CD4-positive, alpha-beta T cell (primary cell): ENCODE measurements around the gene SLC24A2. TPM values are rescaled to one million over a fixed set of nuclear protein-coding genes. Genes with fewer than 3 reads are reported as not detected.

Experiments
- ATAC-seq: fragments of 200-7000 bp; cut with Tn5 transposase; one replicate; pipeline ENCODE4 v1.10.0; 2022; ENCODE audit warnings: mild to moderate bottlenecking; ENCODE audit not compliant: poor library complexity
- CTCF ChIA-PET: fragments of 350-600 bp; sonication (Branson Sonifier 250); formaldehyde crosslinking; loops from one replicate; lab custom pipeline; 2021; ENCODE audit warnings: antibody characterized with exemption, inconsistent platforms; lab: Charles Lee
- POLR2A ChIA-PET: fragments of 350-600 bp; sonication (Branson Sonifier 250); formaldehyde crosslinking; loops from one replicate; lab custom pipeline; 2021; ENCODE audit warnings: antibody characterized with exemption, inconsistent platforms; lab: Charles Lee
- DNase-seq, 14 experiments: peaks; one replicate each; pipeline ENCODE4 v3.0.0-alpha.2; 2013 to 2020; ENCODE audit warnings: mixed read lengths in 2 of 14
- H3K27ac ChIP-seq, 2 donors: one replicate each; pipeline versions ENCODE4 v1.5.1 to v1.7.0; 2013; ENCODE audit warnings: low read length in 2 of 2, low read depth in 1 of 2, mild to moderate bottlenecking in 1 of 2
- H3K27me3 ChIP-seq, 2 experiments: 1 replicate in 1 of 2; 2 replicates in 1 of 2; pipeline versions ENCODE4 v1.6.1 to v1.7.0; 2013; ENCODE audit warnings: low read length in 2 of 2, control low read depth in 1 of 2, mild to moderate bottlenecking in 1 of 2, moderate library complexity in 1 of 2; ENCODE audit not compliant: insufficient read depth in 2 of 2, control insufficient read depth in 1 of 2
- H3K36me3 ChIP-seq: one replicate; pipeline ENCODE4 v1.6.1; 2013; ENCODE audit warnings: low read length, control low read depth; ENCODE audit not compliant: insufficient read depth
- H3K4me1 ChIP-seq: one replicate; pipeline ENCODE4 v1.6.1; 2013; ENCODE audit warnings: low read length, control low read depth; ENCODE audit not compliant: insufficient read depth
- H3K4me3 ChIP-seq: one replicate; pipeline ENCODE4 v1.5.1; 2013; ENCODE audit warnings: mild to moderate bottlenecking, low read length, moderate library complexity
- H3K9me3 ChIP-seq, 2 experiments: 1 replicate in 1 of 2; 2 replicates in 1 of 2; pipeline versions ENCODE4 v1.6.1 to v1.7.0; 2013; ENCODE audit warnings: low read length in 2 of 2, mild to moderate bottlenecking in 2 of 2, control low read depth in 1 of 2, moderate library complexity in 1 of 2; ENCODE audit not compliant: control insufficient read depth in 1 of 2, insufficient read depth in 1 of 2
- H3K27ac Mint-ChIP-seq: one replicate; pipeline ENCODE4 v1.8.0; 2020; ENCODE audit warnings: mixed read lengths
- H3K27me3 Mint-ChIP-seq: one replicate; pipeline ENCODE4 v1.8.0; 2021; ENCODE audit warnings: mixed read lengths
- H3K36me3 Mint-ChIP-seq: one replicate; pipeline ENCODE4 v1.8.0; 2021; ENCODE audit warnings: low read depth, mixed read lengths
- H3K4me1 Mint-ChIP-seq: one replicate; pipeline ENCODE4 v1.8.0; 2021; ENCODE audit warnings: low read depth, mixed read lengths
- H3K4me3 Mint-ChIP-seq: one replicate; pipeline ENCODE4 v1.8.0; 2020; ENCODE audit warnings: mild to moderate bottlenecking, mixed read lengths
- H3K9me3 Mint-ChIP-seq: one replicate; pipeline ENCODE4 v1.8.0; 2020; ENCODE audit warnings: mixed read lengths
- CTCF ChIP-seq: fragments of 200-600 bp; IDR thresholded peaks from one replicate; pipeline ENCODE4 v1.8.0; 2022; ENCODE audit warnings: antibody characterized with exemption, mild to moderate bottlenecking
- intact Hi-C, 2 experiments: fragments of 100-400 bp; cut with DNase I in 1 of 2; cut with micrococcal nuclease in 1 of 2; formaldehyde crosslinking; loops; one replicate each; pipeline versions ENCODE4 v1.15.1 to v1.9.0; 2023 to 2025; cut with DNase I, micrococcal nuclease
- total RNA-seq, 174 experiments: library from RNA in 2 of 174; stranded (reverse) in 2 of 174; gene quantifications; one replicate each; pipeline ENCODE4 v1.2.3 and lab custom pipeline; 2021 to 2026

SLC24A2 gene
- total RNA-seq, 2 experiments from 2014 or later, result not detected

DNA sequence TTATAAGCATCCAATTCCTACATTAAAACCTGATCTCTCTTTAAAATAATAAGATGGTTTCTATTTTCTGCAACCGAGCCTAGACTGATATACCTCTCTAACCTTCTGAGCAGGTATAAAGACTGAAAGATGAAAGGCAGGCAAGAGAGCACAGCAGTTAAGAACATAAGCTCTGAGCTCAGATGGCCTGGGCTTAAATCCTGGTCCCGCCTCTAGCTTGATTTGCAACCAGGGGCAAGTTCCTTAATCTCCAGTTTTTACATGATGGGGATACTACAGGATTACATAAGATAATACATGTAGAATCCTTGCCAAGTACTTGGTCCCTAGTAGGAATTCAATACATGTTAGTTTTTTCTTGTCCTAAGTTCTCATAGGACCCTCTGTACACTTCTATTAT is 33.9 kb downstream of the SLC24A2 start:
- no peaks in the 10 kb centered on the region for H3K9me3 ChIP-seq
- intact Hi-C loops, result no loop called here
- Mint-ChIP-seq H3K27me3 (peaks cover 6% of the 10 kb centered on the region), H3K27ac (no peak overlapping the region), H3K36me3 (no peaks in the 10 kb centered on the region), H3K4me1 (no peaks in the 10 kb centered on the region), H3K4me3 (no peak overlapping the region), H3K9me3 (no peaks in the 10 kb centered on the region)
- no peaks in the 10 kb centered on the region for H3K36me3 ChIP-seq
- DNase-seq, result no peak
- no peaks in the 10 kb centered on the region for H3K4me1 ChIP-seq
- no peak overlapping the region for H3K27ac ChIP-seq
- H3K4me3 ChIP-seq, result no peak overlapping the region
- POLR2A ChIA-PET, result no interaction called here
- CTCF ChIA-PET, result no interaction called here
- no peaks in the 10 kb centered on the region for H3K27me3 ChIP-seq
- ATAC-seq, result no peak
- TF ChIP-seq CTCF, result no peak

GRCh38 chr9:19748278-19749126 is 40.3 kb downstream of the SLC24A2 start:
- Histone ChIP-seq H3K4me3 (no peak overlapping the region), H3K9me3 (no peaks in the 10 kb centered on the region), H3K36me3 (no peaks in the 10 kb centered on the region), H3K4me1 (peaks cover 11% of the 10 kb centered on the region), H3K27me3 (no peaks in the 10 kb centered on the region), H3K27ac (no peak overlapping the region)
- ATAC-seq (no peak), DNase-seq (peak in 2 of 14 experiments; percentile 12 to 52)
- H3K27me3 Mint-ChIP-seq, result no peaks in the 10 kb centered on the region
- TF ChIP-seq CTCF, result no peak
- H3K36me3 Mint-ChIP-seq, result no peaks in the 10 kb centered on the region
- H3K4me3 Mint-ChIP-seq, result no peak overlapping the region
- intact Hi-C loops, result no loop called here
- no peaks in the 10 kb centered on the region for H3K9me3 Mint-ChIP-seq
- no peak overlapping the region for H3K27ac Mint-ChIP-seq
- CTCF ChIA-PET, result no interaction called here
- POLR2A ChIA-PET, result no interaction called here
- no peaks in the 10 kb centered on the region for H3K4me1 Mint-ChIP-seq

- no peak overlapping the region for H3K4me3 ChIP-seq
- intact Hi-C loops, result no loop called here
- no peak overlapping the region for H3K4me3 Mint-ChIP-seq
- ATAC-seq (no peak), DNase-seq (no peak)
- H3K27ac Mint-ChIP-seq, result no peak overlapping the region
- H3K9me3 ChIP-seq, result no peaks in the 10 kb centered on the region
- ChIA-PET POLR2A (no interaction called here), CTCF (no interaction called here)
- no peaks in the 10 kb centered on the region for H3K36me3 Mint-ChIP-seq
- H3K4me1 Mint-ChIP-seq, result no peaks in the 10 kb centered on the region
- H3K27me3 ChIP-seq, result no peaks in the 10 kb centered on the region
- H3K4me1 ChIP-seq, result peaks cover 11% of the 10 kb centered on the region
- H3K27me3 Mint-ChIP-seq, result no peaks in the 10 kb centered on the region
- no peak for TF ChIP-seq CTCF
- no peaks in the 10 kb centered on the region for H3K36me3 ChIP-seq
- H3K9me3 Mint-ChIP-seq, result no peaks in the 10 kb centered on the region
- H3K27ac ChIP-seq, result no peak overlapping the region
Observed at GRCh38 chr9:19746223-19746622, 42.6 kb downstream of the SLC24A2 start.
